Measurements from ENCODE around the gene KRTAP2-3. TPM values are rescaled to one million over a fixed set of nuclear protein-coding genes. Genes with fewer than 3 reads are reported as not detected.
"Not testable (repeated sequence)": the region's sequence is repeated elsewhere in the genome, so short reads cannot be mapped to it uniquely, and the experiment has no call there.

The KRTAP2-3 gene, protein sequence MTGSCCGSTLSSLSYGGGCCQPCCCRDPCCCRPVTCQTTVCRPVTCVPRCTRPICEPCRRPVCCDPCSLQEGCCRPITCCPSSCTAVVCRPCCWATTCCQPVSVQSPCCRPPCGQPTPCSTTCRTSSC
- not detected for total RNA-seq
- long read RNA-seq, donor 1 = 0 reads
- long read RNA-seq, donor 2 = 0 reads

DNA sequence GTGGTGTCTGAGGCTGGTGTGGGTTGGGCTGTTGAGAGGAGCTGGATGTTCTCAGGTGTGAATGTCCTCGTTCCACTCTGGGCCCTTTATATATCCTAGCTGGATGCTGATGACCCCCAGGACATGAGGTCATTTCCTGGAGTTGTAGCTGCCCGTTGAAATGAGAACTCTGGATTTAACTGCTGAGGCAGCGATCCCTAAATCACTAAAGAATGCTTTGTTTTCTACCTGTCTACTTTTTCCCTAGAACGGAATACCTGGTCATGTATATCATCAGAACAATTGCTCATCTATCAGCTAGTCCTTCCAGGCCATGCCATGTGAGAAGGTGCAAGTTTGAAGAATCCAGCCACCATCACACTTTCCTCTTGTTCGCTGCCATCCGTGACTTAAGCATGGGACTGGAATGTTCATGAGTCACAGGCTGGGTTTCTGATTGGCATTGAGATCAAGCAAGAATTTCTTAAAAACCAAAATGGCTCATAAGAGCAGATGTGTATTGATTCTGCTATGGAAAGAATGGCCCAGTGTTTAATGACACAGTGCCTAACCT, at the start of gene KRTAP2-3:
TSS of gene KRTAP2-3 (minus strand) at position 63 of the 553 bp plus-strand sequence. CDS start 64 bp downstream, outside the sequence.
- no peaks in the 10 kb centered on the region for H3K36me3 ChIP-seq (ENCODE audit: low read depth)
- H3K4me3 ChIP-seq = no peak within 1 kb of the TSS
- intact Hi-C loops (cut with DNase I, micrococcal nuclease) = no loop called here
- H3K9me3 ChIP-seq = no peaks in the 10 kb centered on the region
- TF ChIP-seq, protein P1, sequence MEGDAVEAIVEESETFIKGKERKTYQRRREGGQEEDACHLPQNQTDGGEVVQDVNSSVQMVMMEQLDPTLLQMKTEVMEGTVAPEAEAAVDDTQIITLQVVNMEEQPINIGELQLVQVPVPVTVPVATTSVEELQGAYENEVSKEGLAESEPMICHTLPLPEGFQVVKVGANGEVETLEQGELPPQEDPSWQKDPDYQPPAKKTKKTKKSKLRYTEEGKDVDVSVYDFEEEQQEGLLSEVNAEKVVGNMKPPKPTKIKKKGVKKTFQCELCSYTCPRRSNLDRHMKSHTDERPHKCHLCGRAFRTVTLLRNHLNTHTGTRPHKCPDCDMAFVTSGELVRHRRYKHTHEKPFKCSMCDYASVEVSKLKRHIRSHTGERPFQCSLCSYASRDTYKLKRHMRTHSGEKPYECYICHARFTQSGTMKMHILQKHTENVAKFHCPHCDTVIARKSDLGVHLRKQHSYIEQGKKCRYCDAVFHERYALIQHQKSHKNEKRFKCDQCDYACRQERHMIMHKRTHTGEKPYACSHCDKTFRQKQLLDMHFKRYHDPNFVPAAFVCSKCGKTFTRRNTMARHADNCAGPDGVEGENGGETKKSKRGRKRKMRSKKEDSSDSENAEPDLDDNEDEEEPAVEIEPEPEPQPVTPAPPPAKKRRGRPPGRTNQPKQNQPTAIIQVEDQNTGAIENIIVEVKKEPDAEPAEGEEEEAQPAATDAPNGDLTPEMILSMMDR (IDR thresholded peaks at IDR 0.05) = no peak
- DNase-seq (no peak), ATAC-seq (no peak)
- no peaks in the 10 kb centered on the region for H3K4me1 ChIP-seq (ENCODE audit: low read depth)

DNA sequence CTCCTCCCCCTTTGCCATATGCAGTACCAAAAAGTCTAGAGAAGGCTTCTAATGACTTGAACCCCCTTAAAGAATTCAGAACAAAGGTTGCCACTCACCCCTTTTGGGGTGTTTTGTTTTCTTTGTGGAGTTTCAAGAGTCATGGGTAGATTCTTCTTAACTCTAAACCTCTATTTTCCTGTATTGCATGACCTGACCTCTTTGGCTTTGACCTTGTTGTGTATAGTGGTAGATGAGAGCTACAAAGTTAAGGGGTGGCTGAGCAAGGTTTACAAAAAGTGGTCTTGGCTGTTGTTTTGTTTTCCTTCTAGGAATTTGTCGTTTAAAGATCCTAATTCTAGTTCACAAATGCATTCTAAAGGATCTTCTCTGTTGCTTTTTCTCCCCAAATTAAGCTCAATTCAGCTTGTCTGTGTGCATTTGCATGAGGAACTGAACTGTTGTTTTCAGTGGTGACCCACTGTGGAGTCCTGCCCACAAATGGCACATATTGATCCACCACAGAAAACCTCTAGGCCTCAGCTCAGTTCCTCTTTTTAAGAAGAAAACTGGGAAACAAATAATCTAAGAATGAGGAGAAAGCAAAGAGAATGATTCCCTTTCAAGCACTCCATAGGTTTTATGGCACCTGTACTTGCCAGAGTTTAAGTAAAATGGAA, 48.9 kb upstream of the KRTAP2-3 start:
- H3K9me3 ChIP-seq; H3K4me3 ChIP-seq; intact Hi-C loops (cut with DNase I, micrococcal nuclease); ATAC-seq; H3K4me1 ChIP-seq (ENCODE audit: low read depth); H3K36me3 ChIP-seq (ENCODE audit: low read depth); DNase-seq: not testable (repeated sequence)

GRCh38 chr17:41107941-41108450, 48.1 kb upstream of the KRTAP2-3 start:
- H3K4me1 ChIP-seq (ENCODE audit: low read depth) = no peaks in the 10 kb centered on the region
- H3K36me3 ChIP-seq (ENCODE audit: low read depth) = no peaks in the 10 kb centered on the region
- DNase-seq = no peak
- intact Hi-C loops (cut with DNase I, micrococcal nuclease) = no loop called here
- no peak overlapping the region for H3K4me3 ChIP-seq
- ATAC-seq = no peak
- TF ChIP-seq, protein P1 (IDR thresholded peaks at IDR 0.05) = no peak
- no peaks in the 10 kb centered on the region for H3K9me3 ChIP-seq

DNA sequence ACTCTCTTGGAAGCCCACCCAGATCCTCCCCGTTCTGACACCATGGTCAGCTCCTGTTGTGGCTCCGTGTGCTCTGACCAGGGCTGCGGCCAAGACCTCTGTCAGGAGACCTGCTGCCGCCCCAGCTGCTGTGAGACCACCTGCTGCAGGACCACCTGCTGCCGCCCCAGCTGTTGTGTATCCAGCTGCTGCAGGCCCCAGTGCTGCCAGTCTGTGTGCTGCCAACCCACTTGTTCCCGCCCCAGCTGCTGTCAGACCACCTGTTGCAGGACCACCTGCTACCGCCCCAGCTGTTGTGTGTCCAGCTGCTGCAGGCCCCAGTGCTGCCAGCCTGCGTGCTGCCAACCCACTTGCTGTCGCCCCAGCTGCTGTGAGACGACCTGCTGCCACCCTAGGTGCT, 45.4 kb upstream of the KRTAP2-3 start, which contains the start of gene KRTAP4-9:
TSS of gene KRTAP4-9 (plus strand) at position 43 of the 400 bp plus-strand sequence. CDS start at position 43, 0 bp downstream.
- DNase-seq; H3K4me1 ChIP-seq (ENCODE audit: low read depth); H3K36me3 ChIP-seq (ENCODE audit: low read depth); H3K4me3 ChIP-seq; intact Hi-C loops (cut with DNase I, micrococcal nuclease); H3K9me3 ChIP-seq; ATAC-seq: not testable (repeated sequence)

- ATAC-seq; H3K36me3 ChIP-seq (ENCODE audit: low read depth); DNase-seq; H3K4me3 ChIP-seq; H3K4me1 ChIP-seq (ENCODE audit: low read depth); H3K9me3 ChIP-seq; intact Hi-C loops (cut with DNase I, micrococcal nuclease): not testable (repeated sequence)
Observed at GRCh38 chr17:41104386-41105038, 44.6 kb upstream of the KRTAP2-3 start.

DNA sequence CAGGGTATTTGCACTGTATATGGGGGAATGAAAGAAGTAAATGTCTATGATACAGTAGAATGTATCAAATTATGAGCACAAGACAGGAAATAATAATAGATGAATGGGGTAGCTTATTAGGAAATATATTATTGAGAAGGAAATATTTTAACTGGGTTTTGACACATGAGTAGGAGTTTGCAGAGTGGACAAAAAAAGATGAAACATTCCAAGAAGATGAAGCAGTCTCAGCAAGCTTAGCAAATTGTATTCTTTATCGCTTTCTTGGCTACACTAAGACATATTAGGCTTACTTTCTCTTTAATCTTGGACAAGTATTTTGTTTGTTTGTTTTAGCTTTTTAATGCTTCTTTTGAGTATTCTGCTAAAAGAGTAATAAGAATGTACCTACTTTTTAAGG, 44.0 kb upstream of the KRTAP2-3 start:
- no peaks in the 10 kb centered on the region for H3K36me3 ChIP-seq (ENCODE audit: low read depth)
- ATAC-seq = no peak
- TF ChIP-seq, protein P1 (IDR thresholded peaks at IDR 0.05) = no peak
- H3K4me3 ChIP-seq = no peak overlapping the region
- no peaks in the 10 kb centered on the region for H3K9me3 ChIP-seq
- no peak for DNase-seq
- H3K4me1 ChIP-seq (ENCODE audit: low read depth) = no peaks in the 10 kb centered on the region
- intact Hi-C loops (cut with DNase I, micrococcal nuclease) = no loop called here

Measured in mucosa of descending colon (tissue), 3 donors.